Kidney (tissue), 14 donors: ENCODE results near the gene IFI27L1. TPM values are rescaled to one million over a fixed set of nuclear protein-coding genes. Genes with fewer than 3 reads are reported as not detected.
A peak's percentile ranks its signal among the peaks of the same experiment; 100 is the strongest.

Source experiments
- DNase-seq, 5 donors: peaks; one replicate each; pipeline ENCODE4 v3.0.0-alpha.2; 2013 to 2020
- FAIRE-seq: peaks from 2 replicates; lab custom pipeline; 2012; peaks lifted over from hg19 to GRCh38; lab: Jason Lieb, UNC
- H3K27ac ChIP-seq, 2 donors: one replicate each; pipeline ENCODE4 v1.7.0; 2013; ENCODE audit warnings: low read depth in 2 of 2, low read length in 2 of 2, inconsistent platforms in 1 of 2
- H3K27me3 ChIP-seq: one replicate; pipeline ENCODE4 v1.7.1; 2013; ENCODE audit warnings: low read length, inconsistent platforms; ENCODE audit not compliant: control insufficient read depth, insufficient read depth
- H3K36me3 ChIP-seq, 3 donors: one replicate each; pipeline versions ENCODE4 v1.7.0 to v1.7.1; 2013; ENCODE audit warnings: low read length in 3 of 3, control low read depth in 1 of 3, inconsistent platforms in 1 of 3; ENCODE audit not compliant: insufficient read depth in 3 of 3, control insufficient read depth in 2 of 3
- H3K4me1 ChIP-seq, 3 donors: one replicate each; pipeline versions ENCODE4 v1.7.0 to v1.7.1; 2013; ENCODE audit warnings: low read length in 3 of 3, inconsistent platforms in 1 of 3, low read depth in 1 of 3; ENCODE audit not compliant: control insufficient read depth in 2 of 3, insufficient read depth in 2 of 3
- H3K4me3 ChIP-seq, 3 donors: one replicate each; pipeline versions ENCODE4 v1.7.0 to v1.8.1; 2013; ENCODE audit warnings: low read length in 3 of 3, control low read depth in 1 of 3, inconsistent platforms in 1 of 3
- H3K9ac ChIP-seq, 3 donors: one replicate each; pipeline versions ENCODE4 v1.7.0 to v1.7.1; 2013; ENCODE audit warnings: low read length in 3 of 3, control low read depth in 1 of 3, inconsistent platforms in 1 of 3
- H3K9me3 ChIP-seq, 3 donors: one replicate each; pipeline versions ENCODE4 v1.7.0 to v1.7.1; 2013; ENCODE audit warnings: low read length in 3 of 3, control low read depth in 1 of 3, inconsistent platforms in 1 of 3; ENCODE audit not compliant: control insufficient read depth in 2 of 3, insufficient read depth in 1 of 3
- intact Hi-C: fragments of 100-400 bp; cut with DNase I; formaldehyde crosslinking; loops from one replicate; pipeline ENCODE4 v1.11.1; 2022
- polyA plus RNA-seq: library from polyadenylated mRNA; stranded (reverse); fragments of 350-450 nt; fragmentation: Illumina TruSeq; extraction: RNeasy Lipid Tissue Mini Kit (QIAGEN cat#74804); gene quantifications from one replicate; pipeline ENCODE4 v1.2.3, GENCODE V29; 2014; ENCODE audit warnings: low read depth, low replicate concordance; ENCODE audit not compliant: insufficient read depth
- total RNA-seq: library from RNA; stranded (reverse); fragmentation: NEBNext Ultra II Directional; extraction: Animal tissue kit (Norgen Biotek cat#: 25700); gene quantifications from one replicate; pipeline ENCODE4 v1.2.1, GENCODE V29; 2021
- TF ChIP-seq, protein P1 (sequence below): IDR thresholded peaks from 3 replicates; pipeline ENCODE4 v1.5.1; 2012; ENCODE audit warnings: mild to moderate bottlenecking, moderate library complexity, borderline replicate concordance; ENCODE audit not compliant: insufficient read depth; ENCODE audit errors: extremely low read depth
- donor health status: control.
- donor health status: control.
- donor health status: control.
- donor health status: control.
- donor health status: control.
- donor health status: DM: yes; HTN: yes; CAD: no.
- donor health status: Normal renal cell carcinoma (clear cell type).

Gene IFI27L1
- total and polyA plus RNA-seq, 2 donors from 2014 or later = 22.5 to 30.6 TPM

DNA sequence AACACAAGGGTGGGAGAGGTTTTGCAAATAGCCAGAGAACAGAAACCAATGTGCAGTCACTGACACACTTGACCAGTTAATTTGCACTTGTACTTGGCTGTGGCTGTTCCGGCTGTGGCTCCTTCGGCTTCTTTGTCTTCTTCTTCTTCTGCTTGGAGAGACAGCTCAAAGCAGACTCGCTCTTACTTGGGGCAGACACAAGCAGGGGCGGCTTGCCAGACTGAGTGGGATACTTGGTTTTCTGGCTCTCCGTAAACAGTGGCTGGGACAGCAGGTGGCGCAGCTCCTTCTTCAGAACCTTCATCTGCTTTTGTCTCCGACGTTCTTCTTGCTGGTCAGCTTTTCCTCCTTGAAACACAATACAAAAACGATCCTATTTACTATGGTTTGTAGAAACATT, 30.0 kb upstream of the IFI27L1 start:
- intact Hi-C loops = no loop called here
- Histone ChIP-seq H3K9me3 (no peaks in the 10 kb centered on the region), H3K4me3 (no peak overlapping the region), H3K27ac (no peak overlapping the region), H3K9ac (no peak overlapping the region), H3K4me1 (peaks cover 0 to 10% (median 7%) of the 10 kb centered on the region in 3 donors), H3K27me3 (no peaks in the 10 kb centered on the region), H3K36me3 (peaks cover 5 to 77% (median 68%) of the 10 kb centered on the region in 3 donors)
- TF ChIP-seq, protein P1, sequence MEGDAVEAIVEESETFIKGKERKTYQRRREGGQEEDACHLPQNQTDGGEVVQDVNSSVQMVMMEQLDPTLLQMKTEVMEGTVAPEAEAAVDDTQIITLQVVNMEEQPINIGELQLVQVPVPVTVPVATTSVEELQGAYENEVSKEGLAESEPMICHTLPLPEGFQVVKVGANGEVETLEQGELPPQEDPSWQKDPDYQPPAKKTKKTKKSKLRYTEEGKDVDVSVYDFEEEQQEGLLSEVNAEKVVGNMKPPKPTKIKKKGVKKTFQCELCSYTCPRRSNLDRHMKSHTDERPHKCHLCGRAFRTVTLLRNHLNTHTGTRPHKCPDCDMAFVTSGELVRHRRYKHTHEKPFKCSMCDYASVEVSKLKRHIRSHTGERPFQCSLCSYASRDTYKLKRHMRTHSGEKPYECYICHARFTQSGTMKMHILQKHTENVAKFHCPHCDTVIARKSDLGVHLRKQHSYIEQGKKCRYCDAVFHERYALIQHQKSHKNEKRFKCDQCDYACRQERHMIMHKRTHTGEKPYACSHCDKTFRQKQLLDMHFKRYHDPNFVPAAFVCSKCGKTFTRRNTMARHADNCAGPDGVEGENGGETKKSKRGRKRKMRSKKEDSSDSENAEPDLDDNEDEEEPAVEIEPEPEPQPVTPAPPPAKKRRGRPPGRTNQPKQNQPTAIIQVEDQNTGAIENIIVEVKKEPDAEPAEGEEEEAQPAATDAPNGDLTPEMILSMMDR = peak; percentile 32
- FAIRE-seq = no peak
- peak in 1 of 5 donors; percentile 50 for DNase-seq

DNA sequence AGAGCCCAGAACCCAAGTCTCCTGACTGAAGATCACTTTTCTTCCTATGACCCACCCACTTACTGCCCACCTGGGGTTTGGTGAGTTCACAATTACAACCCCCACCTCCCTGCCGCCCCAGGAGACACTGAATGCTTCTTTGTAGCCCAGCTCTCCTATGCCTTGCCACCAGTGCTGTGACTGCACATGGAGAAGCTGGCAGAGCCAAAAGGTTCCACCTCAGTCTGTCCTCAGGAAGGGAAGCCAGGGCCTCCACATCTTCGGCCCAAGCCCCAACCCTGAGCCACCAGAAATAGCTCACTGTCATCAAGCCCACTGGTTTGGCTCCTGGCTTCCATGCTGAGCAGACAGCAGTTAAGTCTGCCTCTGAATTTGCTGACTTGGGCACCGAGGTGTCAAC, 29.3 kb upstream of the IFI27L1 start:
- TF ChIP-seq, protein P1 = no peak
- peak overlapping the region in 1 of 2 donors; percentile 8 for H3K27ac ChIP-seq
- no peak for DNase-seq
- H3K9me3 ChIP-seq = no peaks in the 10 kb centered on the region
- no peak overlapping the region for H3K9ac ChIP-seq
- H3K36me3 ChIP-seq = peaks cover 5 to 78% (median 71%) of the 10 kb centered on the region in 3 donors
- no peak for FAIRE-seq
- no peak overlapping the region for H3K4me3 ChIP-seq
- intact Hi-C loops = no loop called here
- peaks cover 0 to 10% (median 7%) of the 10 kb centered on the region in 3 donors for H3K4me1 ChIP-seq
- no peaks in the 10 kb centered on the region for H3K27me3 ChIP-seq

DNA sequence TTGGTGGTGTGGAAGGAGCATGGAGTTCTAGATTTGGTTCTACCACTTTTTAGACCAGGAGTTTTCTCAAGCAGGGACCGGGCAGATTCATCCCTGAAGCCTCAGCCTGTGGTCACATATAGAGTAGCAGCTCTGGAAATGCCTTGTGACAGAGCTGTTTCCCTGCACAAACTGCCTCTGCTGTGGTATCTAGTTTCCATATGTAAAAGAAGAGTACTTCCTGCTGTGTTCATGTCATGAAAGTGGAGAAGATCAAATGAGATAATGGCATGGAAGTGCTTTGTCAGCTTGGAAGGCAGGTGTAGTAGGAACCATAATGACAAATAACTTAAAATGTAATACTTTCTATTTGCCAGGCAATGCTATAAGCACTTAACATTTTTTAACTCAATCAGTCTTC, 28.9 kb upstream of the IFI27L1 start:
- TF ChIP-seq, protein P1 = no peak
- DNase-seq = no peak
- H3K27ac ChIP-seq = no peak overlapping the region
- intact Hi-C loops = no loop called here
- H3K9ac ChIP-seq = no peak overlapping the region
- H3K9me3 ChIP-seq = no peaks in the 10 kb centered on the region
- no peak for FAIRE-seq
- H3K36me3 ChIP-seq = peaks cover 5 to 82% (median 71%) of the 10 kb centered on the region in 3 donors
- no peaks in the 10 kb centered on the region for H3K27me3 ChIP-seq
- no peak overlapping the region for H3K4me3 ChIP-seq
- peaks cover 0 to 10% (median 7%) of the 10 kb centered on the region in 3 donors for H3K4me1 ChIP-seq

DNA sequence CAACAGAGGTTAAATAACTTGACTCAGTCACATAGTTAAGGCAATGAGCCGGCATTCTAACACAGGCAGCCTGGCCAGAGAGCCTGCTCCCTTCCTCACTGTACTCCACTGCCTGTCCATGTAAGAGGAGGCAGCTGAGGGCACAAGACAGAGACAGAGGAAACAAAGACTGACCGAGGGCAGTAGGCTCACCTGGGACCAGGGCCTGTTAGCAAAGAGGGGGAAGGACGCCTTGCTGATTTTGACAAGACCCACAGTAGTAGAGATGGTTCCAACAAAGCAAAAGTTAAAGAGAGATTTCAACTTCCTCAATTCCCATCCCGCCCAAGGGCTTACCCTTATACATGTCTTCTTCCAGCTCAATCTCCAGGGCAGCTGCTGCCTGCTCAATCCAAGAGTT, 28.4 kb upstream of the IFI27L1 start:
- H3K36me3 ChIP-seq = peaks cover 5 to 87% (median 67%) of the 10 kb centered on the region in 3 donors
- TF ChIP-seq, protein P1 = no peak
- H3K27ac ChIP-seq = no peak overlapping the region
- intact Hi-C loops = no loop called here
- no peak for FAIRE-seq
- H3K27me3 ChIP-seq = no peaks in the 10 kb centered on the region
- no peak for DNase-seq
- peaks cover 0 to 10% (median 7%) of the 10 kb centered on the region in 3 donors for H3K4me1 ChIP-seq
- H3K9ac ChIP-seq = no peak overlapping the region
- no peaks in the 10 kb centered on the region for H3K9me3 ChIP-seq
- H3K4me3 ChIP-seq = no peak overlapping the region
